NCI-H1048 (cell line): ENCODE measurements around the gene MSMP.

Experiments
- DNase-seq: peaks from one replicate; lab custom pipeline; 2025; lab: John Stamatoyannopoulos, UW

MSMP gene, protein sequence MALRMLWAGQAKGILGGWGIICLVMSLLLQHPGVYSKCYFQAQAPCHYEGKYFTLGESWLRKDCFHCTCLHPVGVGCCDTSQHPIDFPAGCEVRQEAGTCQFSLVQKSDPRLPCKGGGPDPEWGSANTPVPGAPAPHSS

DNA sequence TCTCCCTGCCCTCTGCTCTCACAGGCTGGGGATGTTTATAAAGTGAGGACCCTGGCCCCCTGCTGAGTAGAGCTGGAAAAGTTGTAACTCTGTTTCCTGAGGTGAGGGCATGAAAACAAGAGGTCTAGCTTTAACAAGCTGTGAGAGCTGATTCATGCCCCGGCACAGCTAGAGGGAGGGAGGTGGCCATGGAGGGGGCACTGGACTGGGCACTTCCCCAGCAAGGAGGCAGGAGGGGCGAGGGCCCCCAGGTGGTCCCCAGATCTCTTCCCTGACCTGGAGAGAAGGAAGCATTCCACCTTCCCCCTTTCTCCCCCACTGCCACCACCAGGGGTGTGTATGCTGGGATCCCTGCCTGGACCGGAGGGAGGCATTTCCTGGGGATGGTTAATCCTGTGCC is at the start of gene MSMP:
Gene MSMP (minus strand): TSS at position 13 of the 400 bp plus-strand sequence. CDS start 147 bp downstream, outside the sequence.
- no peak for DNase-seq

DNA sequence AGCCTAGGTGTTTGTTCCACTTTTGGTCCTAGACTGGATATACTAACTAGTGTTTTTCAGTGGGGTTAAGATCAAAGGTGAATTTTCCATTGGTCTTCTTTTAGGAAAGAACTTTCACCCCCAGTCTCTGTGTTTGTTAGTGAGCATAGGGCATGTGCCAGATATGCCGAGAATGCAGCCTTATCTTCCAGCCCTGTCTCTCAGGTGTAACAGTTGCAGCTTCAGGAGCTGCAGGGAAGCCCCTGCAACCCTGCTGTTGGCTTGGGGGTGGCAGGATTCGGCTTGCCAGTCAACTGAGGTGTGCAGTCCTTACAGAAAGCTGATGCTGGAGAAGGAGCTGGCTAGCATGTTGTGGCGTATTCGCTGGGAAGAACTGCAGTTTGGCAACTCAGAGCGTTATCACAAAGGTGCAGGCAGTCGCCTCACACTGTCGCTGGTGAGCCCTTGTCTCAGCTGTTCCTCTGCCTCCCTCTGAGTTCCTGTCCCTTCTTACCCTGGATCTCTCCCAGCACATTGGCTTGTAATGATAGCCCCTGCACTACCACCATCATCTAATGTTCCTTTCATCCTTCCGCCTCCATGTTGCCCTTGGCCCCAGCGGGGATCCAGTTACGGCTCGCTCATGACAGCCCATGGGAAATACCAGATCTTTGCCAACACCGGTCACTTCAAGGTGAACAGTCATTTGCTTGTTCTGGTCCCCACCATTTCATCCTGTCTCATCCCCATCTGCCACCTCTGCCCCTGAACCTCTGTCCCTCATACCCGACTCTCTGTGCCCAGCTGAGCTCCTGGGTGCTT is 47.5 kb upstream of the MSMP start:
- no peak for DNase-seq

DNA sequence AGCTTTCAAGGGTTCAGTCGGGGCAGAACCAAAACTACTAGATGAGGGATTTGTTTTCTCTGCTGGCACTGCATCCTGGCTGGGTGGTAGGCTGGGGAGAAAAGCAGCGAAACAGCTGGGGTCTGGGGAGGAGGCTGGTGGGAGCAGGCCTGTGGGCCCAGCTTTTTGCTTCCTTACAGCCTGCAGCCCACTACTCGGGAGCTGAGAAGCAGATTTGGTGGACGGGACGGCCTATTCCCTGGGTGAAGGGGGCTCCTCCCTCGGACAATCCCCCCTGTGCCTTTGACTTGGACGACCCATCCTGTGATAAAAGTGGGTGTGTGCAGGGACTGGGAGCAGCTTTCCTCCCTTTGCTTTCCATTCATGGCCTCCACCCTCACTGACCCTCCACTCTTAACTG is 46.5 kb upstream of the MSMP start:
- no peak for DNase-seq

DNA sequence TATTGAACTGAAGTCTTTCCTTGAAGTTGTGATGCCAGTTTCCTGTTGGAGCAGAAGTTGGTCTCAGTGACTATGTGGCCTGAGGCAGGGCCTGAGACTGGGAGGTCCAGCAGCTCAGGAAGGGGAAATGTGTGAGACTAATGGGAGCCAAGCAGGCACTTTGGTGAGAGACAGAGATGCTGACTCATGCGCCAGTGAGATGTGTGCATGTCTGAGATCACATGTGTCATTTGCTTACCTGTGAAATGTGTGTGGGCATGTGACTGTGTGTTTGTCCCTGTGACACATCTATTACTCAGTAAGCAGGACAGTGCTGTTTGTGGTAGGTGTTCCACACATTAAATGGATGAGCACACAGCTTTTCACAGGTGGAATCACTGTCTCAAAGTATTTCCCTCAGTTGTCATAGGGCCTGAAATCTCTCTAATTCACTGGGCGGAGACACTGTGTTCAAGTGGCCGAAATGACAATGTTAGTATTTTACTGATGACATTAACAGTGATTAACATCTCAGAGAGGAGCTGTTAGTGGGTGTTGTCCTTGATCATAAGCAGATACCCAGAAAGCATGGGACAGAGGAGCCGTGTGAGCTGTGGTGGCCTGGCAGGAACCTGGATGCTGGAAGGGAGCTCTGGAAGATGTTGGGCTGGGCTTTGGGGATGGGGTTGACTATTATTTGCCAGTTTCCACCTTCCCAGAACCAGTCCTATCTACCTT is 44.7 kb upstream of the MSMP start:
- no peak for DNase-seq

DNA sequence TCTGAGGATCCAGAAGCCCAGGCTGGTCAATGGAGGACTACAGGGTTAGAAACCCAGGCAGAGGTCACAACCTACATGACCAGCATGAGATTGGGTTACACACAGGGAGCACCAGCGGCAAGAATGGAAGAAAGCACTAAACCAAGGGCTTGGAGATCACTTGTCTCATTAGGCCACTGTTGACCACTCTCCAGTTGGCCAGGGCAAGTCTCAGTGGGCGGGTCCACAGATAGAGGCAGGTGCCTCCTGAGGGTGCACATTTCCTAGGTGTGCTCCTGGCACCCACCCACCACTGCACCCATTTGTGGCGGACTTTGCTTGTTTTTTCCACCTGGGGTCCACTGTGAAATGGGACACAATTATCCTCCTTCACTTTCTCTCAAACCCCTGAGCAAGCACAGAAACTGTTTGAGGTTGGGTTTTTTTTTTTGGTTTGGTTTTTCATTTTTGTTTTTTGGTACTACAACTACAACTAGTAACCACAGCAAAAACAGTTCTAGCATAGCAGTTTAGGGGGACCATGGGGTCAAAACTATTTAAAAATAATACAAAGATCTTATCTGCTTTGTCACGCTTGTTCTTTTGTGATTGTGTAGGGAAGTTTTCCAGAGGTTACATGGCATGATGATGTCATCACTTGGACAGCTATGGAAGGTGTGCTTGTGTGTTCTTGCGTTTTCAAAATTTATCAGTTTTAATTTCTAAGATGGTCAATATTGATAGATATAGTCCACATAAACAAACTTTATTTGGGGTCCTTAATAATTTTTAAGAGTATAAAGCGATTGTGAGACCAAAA is 43.4 kb upstream of the MSMP start:
- no peak for DNase-seq

DNA sequence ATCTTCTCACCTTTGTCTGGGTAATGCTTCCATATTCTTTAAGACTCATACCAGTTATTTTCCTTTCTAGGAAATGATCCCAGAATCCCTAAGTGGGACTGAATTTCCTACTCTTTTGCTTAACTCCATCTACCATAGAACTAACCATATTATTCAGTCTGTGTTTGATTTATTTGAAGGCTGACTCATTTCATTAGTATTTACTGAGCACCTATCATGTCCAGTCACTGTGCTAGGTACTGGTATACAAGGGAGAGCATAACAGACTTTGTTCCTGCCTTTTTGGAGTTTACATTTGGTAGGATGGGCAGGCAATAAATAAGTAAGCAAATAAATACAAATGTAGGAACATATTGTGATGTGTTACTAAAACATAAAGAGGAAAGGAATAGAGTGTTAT is 41.6 kb upstream of the MSMP start:
- no peak for DNase-seq

DNA sequence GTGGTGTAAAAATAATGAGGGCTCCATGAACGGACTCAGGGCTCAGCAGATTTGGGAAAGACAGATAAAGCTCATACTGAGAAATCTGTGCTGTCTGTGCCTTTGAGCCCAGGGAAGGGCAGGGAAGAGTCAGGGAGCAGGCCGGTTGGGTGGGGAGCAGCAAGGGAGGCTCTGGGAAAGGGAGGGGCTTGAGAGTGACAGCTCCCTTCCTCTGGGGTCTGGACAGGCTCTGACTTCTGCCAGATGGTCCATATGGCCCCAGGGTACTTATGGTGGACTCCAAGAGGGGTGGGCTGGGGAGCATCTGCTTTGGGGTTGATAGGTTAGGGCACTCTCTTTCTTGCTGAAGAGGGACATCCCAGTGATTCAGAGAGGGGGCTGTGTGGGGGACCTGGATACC is 39.4 kb upstream of the MSMP start:
- no peak for DNase-seq

DNA sequence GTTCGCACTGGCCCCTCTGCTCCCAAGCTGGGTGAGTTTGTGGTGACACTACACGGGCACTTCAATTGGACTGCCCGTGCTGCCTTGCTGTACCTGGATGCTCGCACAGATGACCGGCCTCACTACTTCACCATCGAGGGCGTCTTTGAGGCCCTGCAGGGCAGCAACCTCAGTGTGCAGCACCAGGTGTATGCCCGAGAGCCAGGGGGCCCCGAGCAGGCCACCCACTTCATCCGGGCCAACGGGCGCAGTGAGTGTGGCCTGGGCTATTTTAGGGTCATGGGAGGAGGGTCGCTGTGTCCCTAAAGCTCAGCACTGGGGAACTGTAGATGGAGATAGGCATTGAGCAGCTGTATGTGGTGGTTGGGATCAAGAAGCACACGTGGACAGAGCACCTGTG is 38.8 kb upstream of the MSMP start:
- DNase-seq: no peak

DNA sequence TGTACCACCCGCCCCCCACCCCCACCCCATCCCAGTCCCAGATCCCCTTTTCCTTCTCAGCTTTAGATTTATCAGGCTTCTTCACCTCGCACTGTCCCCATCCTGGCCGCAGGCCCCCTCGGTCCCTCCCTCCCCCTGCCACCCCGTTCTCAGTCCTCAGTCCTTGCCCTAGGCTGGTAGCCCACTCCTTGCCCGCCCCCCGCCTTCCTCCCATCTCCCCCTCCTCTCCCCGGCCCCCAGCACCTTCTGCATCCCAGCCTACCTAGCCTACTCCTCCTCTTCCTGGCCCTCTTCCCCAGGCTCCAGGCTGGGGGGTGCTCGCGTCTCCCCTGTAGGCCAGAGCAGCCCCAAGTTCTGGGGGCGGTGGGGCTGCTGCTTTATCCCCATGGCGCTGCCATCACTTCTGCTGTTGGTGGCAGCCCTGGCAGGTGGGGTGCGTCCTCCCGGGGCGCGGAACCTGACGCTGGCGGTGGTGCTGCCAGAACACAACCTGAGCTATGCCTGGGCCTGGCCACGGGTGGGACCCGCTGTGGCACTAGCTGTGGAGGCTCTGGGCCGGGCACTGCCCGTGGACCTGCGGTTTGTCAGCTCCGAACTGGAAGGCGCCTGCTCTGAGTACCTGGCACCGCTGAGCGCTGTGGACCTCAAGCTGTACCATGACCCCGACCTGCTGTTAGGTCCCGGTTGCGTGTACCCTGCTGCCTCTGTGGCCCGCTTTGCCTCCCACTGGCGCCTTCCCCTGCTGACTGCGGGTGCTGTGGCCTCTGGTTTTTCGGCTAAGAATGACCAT is 38.1 kb upstream of the MSMP start:
- DNase-seq: no peak

DNA sequence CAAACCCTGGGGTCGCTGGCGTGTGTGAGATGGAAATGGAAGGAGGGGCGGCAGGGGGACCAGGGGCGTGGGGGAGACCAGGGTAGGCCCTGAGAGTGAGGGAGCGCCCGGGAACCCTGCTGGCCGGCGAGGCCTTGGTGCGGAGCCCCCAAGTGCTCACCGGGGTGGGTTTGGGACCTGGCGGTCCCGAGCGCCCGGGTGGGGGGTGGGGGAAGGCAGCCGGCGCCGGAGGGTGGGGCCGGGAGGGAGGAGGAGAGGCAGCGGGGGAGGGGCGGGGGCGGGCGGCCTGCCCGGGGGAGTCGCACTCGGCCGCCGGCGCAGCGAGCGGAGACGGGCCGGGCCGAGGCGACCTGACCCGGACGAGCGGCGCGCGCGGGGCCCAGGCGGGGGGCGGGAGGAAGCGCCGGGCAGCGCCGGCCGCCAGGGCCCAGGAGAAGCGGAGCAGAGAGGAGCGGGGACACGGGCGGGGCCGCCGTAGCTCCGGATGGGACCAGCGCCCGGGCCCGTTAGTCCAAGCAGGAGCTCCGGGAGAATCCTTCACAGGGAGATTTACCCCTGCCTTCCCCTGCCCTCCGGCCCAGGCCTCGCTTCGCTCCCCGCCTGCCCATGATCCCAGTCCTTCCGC is 37.3 kb upstream of the MSMP start, which contains the start of gene NPR2:
Gene NPR2 (plus strand): TSS at position 295 of the 625 bp plus-strand sequence. CDS start 818 bp downstream, outside the sequence.
- DNase-seq: no peak

DNA sequence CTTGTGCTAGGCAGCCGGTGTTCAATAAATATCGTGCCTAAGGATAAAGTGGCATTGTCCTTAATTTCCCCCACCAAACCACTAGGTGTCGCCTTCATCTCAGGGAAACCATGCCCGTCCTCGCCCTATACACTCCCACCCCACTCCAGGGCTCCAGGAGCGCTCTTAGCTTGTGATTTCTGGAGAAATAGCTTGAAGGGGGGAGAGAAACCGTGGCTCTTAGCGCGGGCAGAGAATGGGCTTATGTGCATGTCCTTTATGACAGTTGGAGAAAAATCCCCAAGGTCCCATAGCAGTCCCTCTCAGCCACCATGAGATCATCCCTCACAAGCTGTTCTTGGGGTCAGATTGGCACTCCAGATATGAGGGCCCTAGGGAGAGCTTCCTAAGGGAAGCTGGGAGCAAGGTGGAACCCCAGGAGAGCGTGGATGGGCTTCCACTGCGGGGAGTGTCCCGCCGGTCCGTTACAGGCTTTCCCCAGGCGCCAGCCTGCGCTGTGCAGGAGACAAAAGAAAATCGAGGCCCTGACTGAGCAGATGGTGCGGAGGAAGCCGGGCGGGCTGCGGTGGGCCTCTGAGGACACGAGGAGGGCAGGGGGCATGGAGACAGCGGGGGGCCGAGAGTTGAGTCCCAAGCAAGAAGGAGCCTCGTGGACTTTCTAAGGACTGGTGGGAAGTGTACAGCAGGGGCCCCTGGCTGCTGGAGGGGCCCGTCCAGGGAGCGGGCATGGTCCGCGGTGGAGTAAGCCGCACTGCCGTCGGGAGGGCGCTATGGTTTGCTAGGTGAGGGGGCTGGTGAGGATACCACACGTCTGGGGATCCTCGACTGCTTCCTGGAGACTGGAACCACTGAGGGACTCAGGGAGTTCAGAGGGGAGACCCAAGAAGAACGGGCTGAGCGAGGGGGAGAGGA is 36.6 kb upstream of the MSMP start:
- DNase-seq: no peak

DNA sequence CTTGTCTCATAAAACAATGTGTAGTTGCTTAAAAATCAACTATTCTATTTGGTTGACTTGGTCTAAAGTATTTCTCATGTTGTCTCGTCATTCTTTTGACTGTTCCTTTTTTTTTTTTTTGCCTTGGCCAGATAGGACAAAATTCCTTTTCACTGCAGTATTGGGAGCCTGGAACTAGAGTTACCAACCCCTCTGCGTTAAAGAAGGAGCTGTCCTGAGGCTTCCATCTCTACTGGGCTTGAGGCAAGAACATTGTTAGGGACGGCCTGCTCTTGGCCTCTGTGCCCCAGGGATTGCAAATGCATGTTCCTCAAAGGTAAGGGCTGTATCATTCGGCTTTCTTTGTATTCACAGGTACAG is 35.9 kb upstream of the MSMP start:
- no peak for DNase-seq

DNA sequence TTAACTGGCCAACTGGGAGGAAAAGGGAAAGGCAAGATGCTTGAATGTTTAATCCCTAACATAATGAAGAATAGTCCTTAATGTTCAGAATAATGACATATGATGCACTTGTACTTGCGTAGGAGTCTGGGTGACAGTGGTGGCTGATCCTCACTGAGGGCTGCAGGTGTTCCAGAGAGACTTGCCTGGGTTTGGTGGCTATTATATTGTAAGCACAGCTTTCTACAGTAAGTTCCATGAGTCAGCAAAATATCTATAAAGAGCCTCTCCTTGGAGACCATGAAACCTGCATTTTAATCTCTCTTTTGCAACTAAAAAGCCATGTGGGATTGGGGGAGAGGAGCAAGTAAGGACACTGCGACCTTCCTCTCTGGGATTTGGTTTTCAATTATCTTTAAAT is 35.5 kb upstream of the MSMP start:
- no peak for DNase-seq

DNA sequence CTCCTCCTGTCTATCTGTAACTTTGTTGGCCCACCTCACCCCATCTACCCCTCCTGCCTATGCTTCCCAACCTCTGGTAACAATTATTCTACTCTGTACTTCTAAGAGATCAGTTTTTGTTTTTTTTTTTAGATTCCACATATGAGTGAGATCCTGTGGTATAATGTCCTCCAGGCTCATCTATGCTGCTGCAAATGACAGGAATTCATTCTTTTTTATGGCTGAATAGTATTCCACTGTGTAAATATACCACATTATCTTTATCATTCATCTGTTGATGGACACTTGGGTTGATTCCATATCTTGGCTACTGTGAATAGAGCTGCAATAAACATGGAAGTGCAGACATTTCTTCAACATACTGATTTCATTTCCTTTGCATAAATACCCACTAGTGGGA is 29.3 kb upstream of the MSMP start:
- no peak for DNase-seq

DNA sequence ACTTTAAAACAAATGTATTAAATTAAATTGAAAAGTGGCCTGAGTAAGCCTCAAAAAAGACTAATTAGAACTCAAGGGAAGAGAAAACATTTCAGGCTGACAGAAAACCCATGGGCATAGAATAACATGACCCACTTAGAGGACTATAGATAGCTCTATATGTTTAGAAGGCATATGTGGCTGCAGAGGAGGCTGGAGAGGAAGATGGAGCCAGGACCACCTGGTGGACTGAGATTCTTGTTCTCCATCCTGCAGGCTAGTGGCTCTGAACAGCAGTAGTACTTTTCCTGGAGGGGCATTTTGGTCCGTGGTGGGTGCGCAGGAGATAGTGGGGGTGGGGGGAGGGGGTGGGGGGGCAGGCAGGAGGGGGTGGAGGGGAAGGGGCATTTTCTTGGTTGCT is 27.0 kb upstream of the MSMP start:
- no peak for DNase-seq

DNA sequence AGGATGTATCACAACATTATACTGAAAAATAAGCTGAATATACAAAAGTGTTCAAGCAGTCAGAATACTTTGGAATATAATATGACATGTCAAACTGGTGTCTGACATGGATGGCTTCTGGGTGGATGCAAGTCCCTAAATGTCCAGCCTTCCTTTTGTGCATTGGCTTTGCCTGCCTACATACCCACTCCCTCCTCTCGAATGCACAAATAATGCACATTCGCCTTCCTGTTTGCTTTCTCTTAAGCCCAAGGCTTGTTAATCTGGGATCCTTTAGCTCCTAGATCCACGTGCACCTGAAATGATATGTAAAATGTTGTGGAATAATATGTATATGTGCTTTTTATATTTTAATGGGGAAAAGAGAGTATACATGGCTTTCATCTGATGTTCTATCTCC is 24.4 kb upstream of the MSMP start:
- DNase-seq: no peak

DNA sequence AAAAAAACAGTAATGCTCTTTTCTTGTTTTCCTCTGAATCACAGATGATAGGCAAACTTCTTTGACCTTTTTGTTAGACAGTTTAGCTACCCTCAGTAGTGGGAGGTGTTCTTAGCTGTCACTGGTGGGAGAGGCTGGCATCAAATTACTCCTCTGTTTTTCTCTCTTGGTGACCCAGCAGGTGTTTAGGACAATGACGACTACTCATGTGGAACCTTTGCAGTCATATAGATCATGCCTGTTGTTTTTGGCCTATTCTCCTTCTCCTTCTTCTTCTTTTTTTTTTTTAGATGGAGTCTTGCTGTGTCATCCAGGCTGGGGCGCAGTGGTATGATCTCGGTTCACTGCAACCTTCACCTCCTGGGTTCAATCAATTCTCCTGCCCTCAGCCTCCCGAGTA is 21.9 kb upstream of the MSMP start:
- DNase-seq: no peak

DNA sequence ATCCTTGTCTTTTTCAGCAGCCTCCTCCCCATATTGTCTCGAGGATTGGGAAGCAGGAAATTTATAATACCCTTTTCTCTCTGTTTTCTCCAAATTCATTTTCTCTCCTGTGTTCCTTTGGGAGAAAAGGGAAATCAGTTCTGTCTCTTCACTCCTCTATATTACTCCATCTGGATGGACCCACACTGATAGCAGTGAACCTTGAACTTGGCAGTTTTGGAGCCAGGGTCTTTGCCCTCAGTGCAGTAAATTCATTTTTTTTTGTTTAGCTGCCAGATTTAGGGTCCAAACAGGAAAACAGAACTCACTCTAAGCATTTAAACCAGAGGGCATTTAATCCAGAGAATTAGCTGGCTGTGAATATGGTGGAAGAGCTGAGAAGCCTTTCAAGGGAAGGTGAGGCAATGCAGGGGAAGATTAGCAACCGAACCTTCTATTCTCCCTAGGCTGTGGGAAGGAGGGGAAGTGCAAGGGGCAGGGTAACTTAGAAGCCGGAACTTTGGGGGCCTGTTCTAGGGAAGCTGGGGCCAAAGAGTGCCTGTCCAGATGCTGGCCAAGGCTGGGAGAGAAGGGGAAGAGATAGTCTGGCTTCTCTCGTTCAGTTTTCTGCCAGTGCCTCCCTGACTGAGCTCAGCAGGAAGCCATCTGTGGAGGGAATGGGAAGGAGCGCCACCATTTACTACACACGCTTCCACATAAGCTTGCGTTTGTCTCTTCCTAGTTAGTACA is 21.0 kb upstream of the MSMP start:
- DNase-seq: no peak

DNA sequence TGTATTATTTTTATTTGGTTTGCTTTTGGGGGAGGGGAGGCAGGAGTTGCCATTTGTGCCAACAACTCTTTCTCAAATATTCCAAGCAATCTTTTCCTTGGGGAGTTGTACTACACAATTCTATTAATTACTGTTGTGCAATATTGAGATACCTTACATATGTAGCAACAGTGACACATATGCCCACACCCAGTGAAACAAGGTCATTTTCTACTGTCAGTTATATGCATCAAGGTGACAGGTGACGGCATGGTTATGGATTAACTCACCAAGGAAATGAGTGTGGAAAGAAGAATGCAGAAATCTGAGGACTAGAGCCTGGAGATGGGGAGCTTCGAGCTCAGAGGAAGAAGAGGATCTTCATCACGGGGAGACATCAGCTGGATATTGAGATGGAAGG is 17.9 kb upstream of the MSMP start:
- DNase-seq: no peak
